SK-N-SH treated with all-trans-retinoic acid at 6 μM for 48 hours (cell line): ENCODE measurements around the gene RBM47.

Experiments used
- ARNTL ChIP-seq: fragments of 450-650 bp; formaldehyde crosslinking; IDR thresholded peaks from 2 replicates; pipeline ENCODE4 v1.5.0; 2020; ENCODE audit warnings: low read depth, mild to moderate bottlenecking, moderate library complexity, borderline replicate concordance
- BACH2 ChIP-seq: fragments of 250-450 bp; sonication (Bioruptor Pico); IDR thresholded peaks from 2 replicates; pipeline ENCODE4 v1.9.0; 2021; ENCODE audit warnings: mild to moderate bottlenecking, borderline replicate concordance
- GLIS3 ChIP-seq: fragments of 250-450 bp; sonication (Bioruptor Pico); IDR thresholded peaks from 2 replicates; pipeline ENCODE4 v1.5.0; 2020; ENCODE audit warnings: mild to moderate bottlenecking, moderate library complexity
- ISL1 ChIP-seq: fragments of 250-450 bp; sonication (Bioruptor Pico); IDR thresholded peaks from 2 replicates; pipeline ENCODE4 v2.1.2; 2022; ENCODE audit warnings: mild to moderate bottlenecking, moderate library complexity
- OSR1 ChIP-seq: fragments of 250-450 bp; sonication (Bioruptor Pico); IDR thresholded peaks from 2 replicates; pipeline ENCODE4 v1.8.0; 2022; ENCODE audit warnings: moderate library complexity, mild to moderate bottlenecking, inconsistent platforms
- PATZ1 ChIP-seq: fragments of 250-450 bp; sonication (Bioruptor Pico); IDR thresholded peaks from 2 replicates; pipeline ENCODE4 v1.8.0; 2020; ENCODE audit warnings: mild to moderate bottlenecking, moderate library complexity, borderline replicate concordance
- PPARA ChIP-seq: fragments of 250-450 bp; sonication (Bioruptor Pico); IDR thresholded peaks from 2 replicates; pipeline ENCODE4 v1.5.0; 2020; ENCODE audit warnings: mild to moderate bottlenecking, borderline replicate concordance
- SNAI2 ChIP-seq: fragments of 250-450 bp; sonication (Bioruptor Pico); IDR thresholded peaks from 2 replicates; pipeline ENCODE4 v1.5.0; 2020; ENCODE audit warnings: mild to moderate bottlenecking, moderate library complexity
- TOX ChIP-seq: fragments of 250-450 bp; sonication (Bioruptor Pico); IDR thresholded peaks from 2 replicates; pipeline ENCODE4 v1.8.0; 2021; ENCODE audit warnings: mild to moderate bottlenecking, moderate library complexity, borderline replicate concordance
- TSHZ2 ChIP-seq: fragments of 250-450 bp; sonication (Bioruptor Pico); IDR thresholded peaks from 2 replicates; pipeline ENCODE4 v1.5.0; 2020; ENCODE audit warnings: mild to moderate bottlenecking, moderate library complexity
- ZFP3 ChIP-seq: fragments of 250-450 bp; sonication (Bioruptor Pico); IDR thresholded peaks from 2 replicates; pipeline ENCODE4 v1.5.0; 2020; ENCODE audit warnings: mild to moderate bottlenecking, moderate library complexity
- ZNF70 ChIP-seq: fragments of 450-650 bp; formaldehyde crosslinking; IDR thresholded peaks from 2 replicates; pipeline ENCODE4 v1.5.0; 2020; ENCODE audit warnings: mild to moderate bottlenecking, moderate library complexity
- ZNF8 ChIP-seq: fragments of 450-650 bp; formaldehyde crosslinking; IDR thresholded peaks from 2 replicates; pipeline ENCODE4 v1.5.0; 2020; ENCODE audit warnings: mild to moderate bottlenecking, moderate library complexity

GRCh38 chr4:40523581-40523980, 106.1 kb downstream of the RBM47 start:
- TF ChIP-seq PATZ1 (CRISPR knock-in tag): no peak
- no peak for TF ChIP-seq SNAI2 (CRISPR knock-in tag)
- no peak for TF ChIP-seq ZFP3
- TF ChIP-seq BACH2 (CRISPR knock-in tag): no peak
- no peak for TF ChIP-seq ISL1
- no peak for TF ChIP-seq ZNF70 (CRISPR knock-in tag)
- no peak for TF ChIP-seq GLIS3
- TF ChIP-seq TSHZ2 (CRISPR knock-in tag): no peak
- no peak for TF ChIP-seq ZNF8
- TF ChIP-seq TOX (CRISPR knock-in tag): no peak
- TF ChIP-seq ARNTL (CRISPR knock-in tag): no peak
- no peak for TF ChIP-seq OSR1 (CRISPR knock-in tag)
- no peak for TF ChIP-seq PPARA (CRISPR knock-in tag)
